ENCODE results near the gene FCGR2B. TPM values are rescaled to one million over a fixed set of nuclear protein-coding genes. Genes with fewer than 3 reads are reported as not detected.

Gene FCGR2B
- not detected in 2 replicates for total RNA-seq

GRCh38 chr1:161662684-161663339, at the start of gene FCGR2B:
Gene FCGR2B, plus strand, starts transcription at chr1:161663143. Its CDS starts 99 bp downstream, at chr1:161663242.

GRCh38 chr1:161631076-161631475, 31.9 kb upstream of the FCGR2B start, which contains the start of gene FCGR3B:
Gene FCGR3B, minus strand, starts transcription at chr1:161631176. Its CDS starts 82 bp downstream, at chr1:161631094.

GRCh38 chr1:161706482-161707347, 43.8 kb downstream of the FCGR2B start, which contains the start of gene FCRLA:
Gene FCRLA, plus strand, starts transcription at chr1:161707229. Its CDS starts 36 bp downstream, at chr1:161707265.

GRCh38 chr1:161720956-161721737, 58.2 kb downstream of the FCGR2B start, which contains the start of gene FCRLB:
Gene FCRLB, plus strand, starts transcription at chr1:161721544. Its CDS starts 1,129 bp downstream, at chr1:161722673.

Small RNAs within 50 kb of the gene (small RNA-seq; reads per million reads assigned to genes)
- not detected for gene RF00019

Other genes with a start within 250 kb of the FCGR2B start
- gene FCGR2A, start 157.7 kb upstream of the FCGR2B start, total RNA-seq = 2.2 and 3.8 TPM in 2 replicates
- 1.3 and 2.5 TPM in 2 replicates for gene HSPA6, start 138.6 kb upstream of the FCGR2B start, total RNA-seq
- gene FCGR3A, start 113.3 kb upstream of the FCGR2B start, total RNA-seq = not detected in 2 replicates
- gene FCGR3B, start 32.0 kb upstream of the FCGR2B start, total RNA-seq = not detected in 2 replicates
- 0.52 and 1.2 TPM in 2 replicates for gene FCRLA, start 44.1 kb downstream of the FCGR2B start, total RNA-seq
- gene FCRLB, start 58.4 kb downstream of the FCGR2B start, total RNA-seq = 1.3 and 2.1 TPM in 2 replicates
- 23.0 and 26.3 TPM in 2 replicates for gene DUSP12, start 86.6 kb downstream of the FCGR2B start, total RNA-seq
- 32.0 and 37.9 TPM in 2 replicates for gene ATF6, start 103.2 kb downstream of the FCGR2B start, total RNA-seq

Measured in articular chondrocyte of knee joint (primary cell).